Astrocyte (in vitro differentiated cells and primary cell): ENCODE measurements around the gene SELENOP. TPM values are rescaled to one million over a fixed set of nuclear protein-coding genes. Genes with fewer than 3 reads are reported as not detected.

Experiments used
- DNase-seq: peaks from one replicate; pipeline ENCODE4 v3.0.0-alpha.2; 2010; ENCODE audit warnings: low read depth
- FAIRE-seq: peaks from 2 replicates; lab custom pipeline; 2011; peaks lifted over from hg19 to GRCh38; lab: Jason Lieb, UNC
- H2AFZ ChIP-seq: 2 replicates; pipeline ENCODE4 v1.6.0; 2012; ENCODE audit warnings: low read depth, low read length, inconsistent platforms
- H3K27ac ChIP-seq: 2 replicates; pipeline ENCODE4 v1.5.1; 2011; ENCODE audit warnings: low read depth, low read length, inconsistent platforms
- H3K27me3 ChIP-seq: 2 replicates; pipeline ENCODE4 v1.6.0; 2011; ENCODE audit warnings: low read length, inconsistent platforms; ENCODE audit not compliant: insufficient read depth
- H3K36me3 ChIP-seq: 2 replicates; pipeline ENCODE4 v1.5.1; 2011; ENCODE audit warnings: low read length, inconsistent platforms; ENCODE audit not compliant: insufficient read depth
- H3K4me1 ChIP-seq: 2 replicates; pipeline ENCODE4 v1.5.1; 2011; ENCODE audit warnings: low read length, inconsistent platforms; ENCODE audit not compliant: insufficient read depth
- H3K4me2 ChIP-seq: 2 replicates; pipeline ENCODE4 v1.6.0; 2012; ENCODE audit warnings: low read length, inconsistent platforms
- H3K4me3 ChIP-seq: 2 replicates; pipeline ENCODE4 v1.5.1; 2011; ENCODE audit warnings: low read depth, mild to moderate bottlenecking, low read length, inconsistent platforms; ENCODE audit not compliant: insufficient read depth
- H3K79me2 ChIP-seq: 2 replicates; pipeline ENCODE4 v1.6.0; 2012; ENCODE audit warnings: mild to moderate bottlenecking, low read length, inconsistent platforms; ENCODE audit not compliant: insufficient read depth
- H3K9ac ChIP-seq: 2 replicates; pipeline ENCODE4 v1.6.0; 2012; ENCODE audit warnings: mild to moderate bottlenecking, low read length, inconsistent platforms
- H3K9me3 ChIP-seq: 2 replicates; pipeline ENCODE4 v1.5.1; 2012; ENCODE audit warnings: low read depth, mild to moderate bottlenecking, low read length, inconsistent platforms; ENCODE audit not compliant: insufficient read depth
- H4K20me1 ChIP-seq: 2 replicates; pipeline ENCODE4 v1.6.0; 2012; ENCODE audit warnings: low read length, inconsistent platforms; ENCODE audit not compliant: insufficient read depth
- H3K27ac Mint-ChIP-seq: one replicate; pipeline ENCODE4 v1.8.0; 2021; ENCODE audit warnings: mild to moderate bottlenecking, mixed read lengths; ENCODE audit not compliant: unreplicated experiment
- H3K27me3 Mint-ChIP-seq: one replicate; pipeline ENCODE4 v1.8.0; 2021; ENCODE audit warnings: low read depth, mixed read lengths; ENCODE audit not compliant: unreplicated experiment
- H3K36me3 Mint-ChIP-seq: one replicate; pipeline ENCODE4 v1.8.0; 2021; ENCODE audit warnings: low read depth, mixed read lengths; ENCODE audit not compliant: unreplicated experiment
- H3K4me1 Mint-ChIP-seq: one replicate; pipeline ENCODE4 v1.8.0; 2021; ENCODE audit warnings: low read depth, mixed read lengths; ENCODE audit not compliant: unreplicated experiment
- H3K4me3 Mint-ChIP-seq: one replicate; pipeline ENCODE4 v1.8.0; 2021; ENCODE audit warnings: mild to moderate bottlenecking, moderate library complexity, mixed read lengths; ENCODE audit not compliant: unreplicated experiment
- H3K9me3 Mint-ChIP-seq: one replicate; pipeline ENCODE4 v1.8.0; 2021; ENCODE audit warnings: mild to moderate bottlenecking, mixed read lengths; ENCODE audit not compliant: unreplicated experiment
- EZH2 ChIP-seq: IDR thresholded peaks from 2 replicates; pipeline ENCODE4 v1.6.1; 2012; ENCODE audit warnings: mild to moderate bottlenecking, low read length, inconsistent platforms; ENCODE audit not compliant: insufficient read depth
- total RNA-seq: library from RNA; stranded (reverse); gene quantifications from 2 replicates; pipeline ENCODE4 v1.2.1, GENCODE V29; 2021
- TF ChIP-seq, protein P1 (sequence below): IDR thresholded peaks from 2 replicates; pipeline ENCODE4 v1.5.1; 2011; ENCODE audit warnings: low read depth, mild to moderate bottlenecking, inconsistent platforms, low read length, moderate library complexity; ENCODE audit not compliant: insufficient read depth

Gene SELENOP
- total RNA-seq, 1 donor from 2014 or later = 11.6 TPM

DNA sequence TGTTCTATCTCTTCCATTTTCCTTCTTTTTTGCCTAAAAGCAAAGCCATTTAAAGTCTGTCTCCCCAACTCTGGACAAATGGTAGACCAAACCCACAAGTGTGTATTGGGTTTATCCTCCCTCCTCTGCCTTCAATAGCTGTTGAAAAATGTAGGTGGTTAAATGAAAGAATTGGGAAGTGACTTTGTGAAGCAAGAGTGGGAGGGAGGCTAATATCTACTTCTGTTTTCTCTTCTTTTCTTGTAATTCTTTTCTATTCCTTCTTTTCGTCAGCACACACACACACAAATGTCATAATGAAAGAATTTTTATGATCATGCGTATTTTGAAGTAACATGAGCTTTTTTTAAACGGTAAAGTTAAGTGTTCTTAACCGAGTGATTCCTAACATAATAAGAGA is 51.3 kb downstream of the SELENOP start:
- no peak overlapping the region for H3K27ac Mint-ChIP-seq
- no peak overlapping the region for H3K4me2 ChIP-seq
- H3K4me1 ChIP-seq = no peaks in the 10 kb centered on the region
- H4K20me1 ChIP-seq = no peaks in the 10 kb centered on the region
- H3K4me1 Mint-ChIP-seq = peaks cover 6% of the 10 kb centered on the region
- H2AFZ ChIP-seq = no peak overlapping the region
- H3K27me3 Mint-ChIP-seq = peaks cover 6% of the 10 kb centered on the region
- no peak overlapping the region for H3K9ac ChIP-seq
- H3K4me3 ChIP-seq = no peak overlapping the region
- H3K4me3 Mint-ChIP-seq = no peak overlapping the region
- no peak for FAIRE-seq
- no peaks in the 10 kb centered on the region for H3K9me3 Mint-ChIP-seq
- H3K79me2 ChIP-seq = no peaks in the 10 kb centered on the region
- H3K27ac ChIP-seq = no peak overlapping the region
- no peaks in the 10 kb centered on the region for H3K36me3 ChIP-seq
- DNase-seq = no peak
- TF ChIP-seq, protein P1, sequence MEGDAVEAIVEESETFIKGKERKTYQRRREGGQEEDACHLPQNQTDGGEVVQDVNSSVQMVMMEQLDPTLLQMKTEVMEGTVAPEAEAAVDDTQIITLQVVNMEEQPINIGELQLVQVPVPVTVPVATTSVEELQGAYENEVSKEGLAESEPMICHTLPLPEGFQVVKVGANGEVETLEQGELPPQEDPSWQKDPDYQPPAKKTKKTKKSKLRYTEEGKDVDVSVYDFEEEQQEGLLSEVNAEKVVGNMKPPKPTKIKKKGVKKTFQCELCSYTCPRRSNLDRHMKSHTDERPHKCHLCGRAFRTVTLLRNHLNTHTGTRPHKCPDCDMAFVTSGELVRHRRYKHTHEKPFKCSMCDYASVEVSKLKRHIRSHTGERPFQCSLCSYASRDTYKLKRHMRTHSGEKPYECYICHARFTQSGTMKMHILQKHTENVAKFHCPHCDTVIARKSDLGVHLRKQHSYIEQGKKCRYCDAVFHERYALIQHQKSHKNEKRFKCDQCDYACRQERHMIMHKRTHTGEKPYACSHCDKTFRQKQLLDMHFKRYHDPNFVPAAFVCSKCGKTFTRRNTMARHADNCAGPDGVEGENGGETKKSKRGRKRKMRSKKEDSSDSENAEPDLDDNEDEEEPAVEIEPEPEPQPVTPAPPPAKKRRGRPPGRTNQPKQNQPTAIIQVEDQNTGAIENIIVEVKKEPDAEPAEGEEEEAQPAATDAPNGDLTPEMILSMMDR = no peak
- TF ChIP-seq EZH2 = no peak
- no peaks in the 10 kb centered on the region for H3K9me3 ChIP-seq
- H3K36me3 Mint-ChIP-seq = no peaks in the 10 kb centered on the region
- no peaks in the 10 kb centered on the region for H3K27me3 ChIP-seq

GRCh38 chr5:42759456-42759855 is 52.2 kb downstream of the SELENOP start:
- H3K79me2 ChIP-seq = no peaks in the 10 kb centered on the region
- H4K20me1 ChIP-seq = no peaks in the 10 kb centered on the region
- no peak overlapping the region for H3K27ac ChIP-seq
- peaks cover 6% of the 10 kb centered on the region for H3K27me3 Mint-ChIP-seq
- H3K9ac ChIP-seq = no peak overlapping the region
- no peaks in the 10 kb centered on the region for H3K9me3 Mint-ChIP-seq
- no peaks in the 10 kb centered on the region for H3K36me3 ChIP-seq
- no peaks in the 10 kb centered on the region for H3K36me3 Mint-ChIP-seq
- no peak overlapping the region for H3K27ac Mint-ChIP-seq
- H3K27me3 ChIP-seq = no peaks in the 10 kb centered on the region
- no peak overlapping the region for H3K4me3 ChIP-seq
- FAIRE-seq = no peak
- H3K4me2 ChIP-seq = no peak overlapping the region
- no peak overlapping the region for H3K4me3 Mint-ChIP-seq
- no peaks in the 10 kb centered on the region for H3K4me1 ChIP-seq
- no peak for DNase-seq
- H3K9me3 ChIP-seq = no peaks in the 10 kb centered on the region
- TF ChIP-seq, protein P1 = no peak
- no peak for TF ChIP-seq EZH2
- H2AFZ ChIP-seq = no peak overlapping the region
- H3K4me1 Mint-ChIP-seq = peaks cover 6% of the 10 kb centered on the region
